A549 (cell line): ENCODE data around the gene CDK17.

Experiments
- CEBPB ChIP-seq, 2 experiments: fragments of >200 bp in 1 of 2; sonication (Bioruptor Twin) in 1 of 2; formaldehyde crosslinking in 1 of 2; IDR thresholded peaks; 2 replicates each; pipeline ENCODE4 v1.6.1; 2012 to 2016
- CTCF ChIP-seq: fragments of >200 bp; sonication (Bioruptor Twin); formaldehyde crosslinking; IDR thresholded peaks from 3 replicates; pipeline ENCODE4 v1.5.1; 2016
- JUN ChIP-seq, 2 experiments: fragments of >200 bp; sonication (Bioruptor Twin); formaldehyde crosslinking; IDR thresholded peaks; 2 replicates in 1 of 2; 3 replicates in 1 of 2; pipeline ENCODE4 v1.6.1; 2016 to 2017
- MAX ChIP-seq: IDR thresholded peaks from 2 replicates; pipeline ENCODE4 v1.6.1; 2012
- PBX3 ChIP-seq: IDR thresholded peaks from 2 replicates; pipeline ENCODE4 v1.6.1; 2012
- POLR2A ChIP-seq: IDR thresholded peaks from 2 replicates; pipeline ENCODE4 v1.6.1; 2012; ENCODE audit warnings: mild to moderate bottlenecking, low read length
- REST ChIP-seq: fragments of 200-600 bp; sonication (generic); IDR thresholded peaks from 2 replicates; pipeline ENCODE4 v1.6.1; 2016; ENCODE audit warnings: antibody characterized with exemption, mild to moderate bottlenecking, moderate library complexity

- TF ChIP-seq REST, result no peak
- TF ChIP-seq POLR2A, result no peak
- no peak for TF ChIP-seq CTCF
- no peak for TF ChIP-seq JUN (IDR thresholded peaks at IDR 0.05)
- no peak for TF ChIP-seq CEBPB (IDR thresholded peaks at IDR 0.05)
- no peak for TF ChIP-seq PBX3
- TF ChIP-seq MAX, result no peak
These were observed 38.1 kb upstream of the CDK17 start for GRCh38 chr12:96438330-96438729.
